Gastroesophageal sphincter (tissue), 4 donors: ENCODE results near the gene MPP7. TPM values are rescaled to one million over a fixed set of nuclear protein-coding genes. Genes with fewer than 3 reads are reported as not detected.

Experiments used
- ATAC-seq: fragments of 150-250 bp; one replicate; pipeline ENCODE4 v1.9.1; 2016; ENCODE audit warnings: mild to moderate bottlenecking, moderate library complexity
- H3K27ac ChIP-seq, 4 donors: fragments of 200-600 bp; sonication (generic) in 3 of 4; 1 replicate in 3 of 4; 2 replicates in 1 of 4; pipeline ENCODE4 v1.5.1; 2016 to 2019
- H3K27me3 ChIP-seq: fragments of 200-600 bp; sonication (generic); one replicate; pipeline ENCODE4 v1.5.1; 2019
- H3K36me3 ChIP-seq, 2 donors: fragments of 200-600 bp; sonication (generic); one replicate each; pipeline ENCODE4 v1.5.1; 2019; ENCODE audit warnings: control low read depth in 1 of 2
- H3K4me1 ChIP-seq, 3 donors: fragments of 200-600 bp; sonication (generic); 1 replicate in 2 of 3; 2 replicates in 1 of 3; pipeline ENCODE4 v1.5.1; 2016 to 2019; ENCODE audit warnings: control low read depth in 2 of 3
- H3K4me3 ChIP-seq, 2 donors: fragments of 200-600 bp; sonication (generic); one replicate each; pipeline ENCODE4 v1.5.1; 2019; ENCODE audit warnings: mild to moderate bottlenecking in 1 of 2, moderate library complexity in 1 of 2
- H3K9me3 ChIP-seq, 3 donors: fragments of 200-600 bp; sonication (generic); one replicate each; pipeline ENCODE4 v1.5.1; 2017 to 2019; ENCODE audit warnings: control low read depth in 2 of 3
- EP300 ChIP-seq: sonication (generic); formaldehyde crosslinking; IDR thresholded peaks from one replicate; pipeline ENCODE4 v1.6.1; 2017; ENCODE audit warnings: antibody characterized with exemption, mild to moderate bottlenecking
- POLR2A ChIP-seq, 2 donors: fragments of 450-650 bp; IDR thresholded peaks; one replicate each; pipeline ENCODE4 v1.6.1; 2017; ENCODE audit warnings: antibody characterized with exemption in 2 of 2, mild to moderate bottlenecking in 2 of 2, moderate library complexity in 1 of 2
- POLR2AphosphoS5 ChIP-seq: sonication (generic); formaldehyde crosslinking; IDR thresholded peaks from one replicate; pipeline ENCODE4 v1.6.1; 2017; ENCODE audit warnings: antibody characterized with exemption
- WGBS, 2 donors: methylation state at CpG; one replicate each; pipeline ENCODE4 v1.1.5; 2018; ENCODE audit warnings: low coverage in 1 of 2; 5-methylcytosine and 5-hydroxymethylcytosine counted together
- total RNA-seq, 4 donors: library from RNA; depleted of rRNA; stranded (reverse); fragments of >200 nt; gene quantifications; one replicate each; pipeline ENCODE4 v1.1.0, GENCODE V29; 2016
- TF ChIP-seq, protein P1 (sequence below), 4 experiments: fragments of 200-600 bp in 2 of 4; fragments of 450-650 bp in 2 of 4; sonication (generic) in 1 of 4; IDR thresholded peaks; one replicate each; pipeline ENCODE4 v1.5.1; 2017 to 2019; ENCODE audit warnings: antibody characterized with exemption in 4 of 4, mild to moderate bottlenecking in 2 of 4, moderate library complexity in 2 of 4

Gene MPP7
- total RNA-seq, 4 donors from 2014 or later: 22.9 to 72.1 (median 51.5) TPM

DNA sequence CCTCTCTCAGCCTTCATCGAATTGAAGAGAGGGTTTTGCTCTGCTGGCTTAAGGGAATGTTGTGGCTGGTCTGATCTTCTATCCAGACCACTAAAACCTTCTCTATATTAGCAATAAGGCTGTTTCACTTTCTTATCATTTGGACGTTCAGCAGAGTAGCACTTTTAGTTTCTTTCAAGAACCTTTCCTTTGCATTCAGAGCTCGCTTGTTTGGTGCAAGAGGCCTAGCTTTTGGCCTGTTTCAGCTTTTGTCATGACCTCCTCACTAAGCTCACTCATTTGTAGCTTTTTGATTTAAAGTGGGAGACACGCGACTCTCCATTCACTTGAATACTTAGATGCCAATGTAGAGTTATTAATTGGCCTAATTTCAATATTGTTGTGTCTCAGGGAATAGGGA is 3.9 kb downstream of the MPP7 start:
- TF ChIP-seq, protein P1, sequence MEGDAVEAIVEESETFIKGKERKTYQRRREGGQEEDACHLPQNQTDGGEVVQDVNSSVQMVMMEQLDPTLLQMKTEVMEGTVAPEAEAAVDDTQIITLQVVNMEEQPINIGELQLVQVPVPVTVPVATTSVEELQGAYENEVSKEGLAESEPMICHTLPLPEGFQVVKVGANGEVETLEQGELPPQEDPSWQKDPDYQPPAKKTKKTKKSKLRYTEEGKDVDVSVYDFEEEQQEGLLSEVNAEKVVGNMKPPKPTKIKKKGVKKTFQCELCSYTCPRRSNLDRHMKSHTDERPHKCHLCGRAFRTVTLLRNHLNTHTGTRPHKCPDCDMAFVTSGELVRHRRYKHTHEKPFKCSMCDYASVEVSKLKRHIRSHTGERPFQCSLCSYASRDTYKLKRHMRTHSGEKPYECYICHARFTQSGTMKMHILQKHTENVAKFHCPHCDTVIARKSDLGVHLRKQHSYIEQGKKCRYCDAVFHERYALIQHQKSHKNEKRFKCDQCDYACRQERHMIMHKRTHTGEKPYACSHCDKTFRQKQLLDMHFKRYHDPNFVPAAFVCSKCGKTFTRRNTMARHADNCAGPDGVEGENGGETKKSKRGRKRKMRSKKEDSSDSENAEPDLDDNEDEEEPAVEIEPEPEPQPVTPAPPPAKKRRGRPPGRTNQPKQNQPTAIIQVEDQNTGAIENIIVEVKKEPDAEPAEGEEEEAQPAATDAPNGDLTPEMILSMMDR (IDR thresholded peaks at IDR 0.05): no peak
- no peak for TF ChIP-seq POLR2A (IDR thresholded peaks at IDR 0.05)
- no peak for TF ChIP-seq EP300
- no peak for TF ChIP-seq POLR2AphosphoS5
- Histone ChIP-seq H3K27ac (peak overlapping the region in 3 of 4 donors; percentile 1 to 77 (median 16)), H3K27me3 (no peaks in the 10 kb centered on the region), H3K9me3 (no peaks in the 10 kb centered on the region), H3K4me1 (peaks cover 9 to 80% (median 10%) of the 10 kb centered on the region in 3 donors), H3K4me3 (no peak overlapping the region), H3K36me3 (no peaks in the 10 kb centered on the region)
- 69 to 79% methylated on average over 5 of the region's 5 CpGs for WGBS, 2 donors
- ATAC-seq: no peak

DNA sequence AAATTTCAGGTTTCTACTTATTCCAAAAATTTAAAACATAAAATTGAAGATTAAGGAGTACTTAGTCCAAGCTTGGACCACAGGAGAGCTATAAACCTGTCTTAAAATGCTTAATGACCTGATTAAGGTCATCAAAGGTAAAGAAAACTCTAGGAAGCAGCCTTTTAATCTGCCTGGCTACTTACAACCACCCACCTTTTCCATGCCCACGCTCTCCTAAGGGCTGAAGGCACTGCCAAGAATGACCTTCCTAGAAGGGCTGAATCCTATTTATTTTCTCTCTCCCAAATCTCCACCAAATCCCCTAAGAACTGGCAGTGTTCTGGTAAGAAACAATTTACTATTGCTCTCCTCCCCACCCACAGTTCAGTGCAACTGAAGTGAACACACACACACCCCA is 6.8 kb downstream of the MPP7 start:
- peak overlapping the region; percentile 72 to 86 (median 77) for H3K27ac ChIP-seq
- no peaks in the 10 kb centered on the region for H3K36me3 ChIP-seq
- WGBS, 2 donors: 20 to 42% methylated on average over 1 of the region's 1 CpG
- H3K4me1 ChIP-seq: peaks cover 9 to 89% (median 13%) of the 10 kb centered on the region in 3 donors
- ATAC-seq: no peak
- no peaks in the 10 kb centered on the region for H3K9me3 ChIP-seq
- H3K27me3 ChIP-seq: no peaks in the 10 kb centered on the region
- H3K4me3 ChIP-seq: no peak overlapping the region
- TF ChIP-seq POLR2A (IDR thresholded peaks at IDR 0.05) (no peak), EP300 (no peak), POLR2AphosphoS5 (no peak)
- TF ChIP-seq, protein P1 (IDR thresholded peaks at IDR 0.05): no peak

DNA sequence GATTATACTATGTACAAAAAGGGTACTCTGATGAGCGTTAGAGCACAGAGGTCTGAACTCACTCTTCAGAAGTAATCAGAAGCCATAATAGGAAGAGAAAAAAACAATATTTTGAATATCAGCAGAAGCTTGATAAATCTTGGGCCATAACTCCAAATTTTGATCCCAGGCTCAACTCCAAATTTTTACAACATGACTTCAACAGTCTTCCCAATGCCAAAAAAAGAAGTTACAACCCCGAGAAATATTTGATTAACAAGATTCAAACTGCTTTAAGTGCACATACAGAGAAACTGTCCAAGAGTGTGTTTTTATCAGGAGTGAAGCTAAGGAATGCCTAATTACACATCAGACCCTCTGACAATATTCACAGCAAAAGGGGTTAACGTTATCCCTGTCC is 7.5 kb downstream of the MPP7 start:
- no peaks in the 10 kb centered on the region for H3K27me3 ChIP-seq
- peak overlapping the region; percentile 72 to 86 (median 77) for H3K27ac ChIP-seq
- H3K36me3 ChIP-seq: no peaks in the 10 kb centered on the region
- 19 to 28% methylated on average over 3 of the region's 3 CpGs for WGBS, 2 donors
- peaks cover 9 to 90% (median 13%) of the 10 kb centered on the region in 3 donors for H3K4me1 ChIP-seq
- no peak for ATAC-seq
- peak overlapping the region in 1 of 2 donors; percentile 15 for H3K4me3 ChIP-seq
- H3K9me3 ChIP-seq: no peaks in the 10 kb centered on the region
- TF ChIP-seq POLR2AphosphoS5: no peak
- no peak for TF ChIP-seq POLR2A (IDR thresholded peaks at IDR 0.05)
- TF ChIP-seq EP300: no peak
- TF ChIP-seq, protein P1 (IDR thresholded peaks at IDR 0.05): no peak

DNA sequence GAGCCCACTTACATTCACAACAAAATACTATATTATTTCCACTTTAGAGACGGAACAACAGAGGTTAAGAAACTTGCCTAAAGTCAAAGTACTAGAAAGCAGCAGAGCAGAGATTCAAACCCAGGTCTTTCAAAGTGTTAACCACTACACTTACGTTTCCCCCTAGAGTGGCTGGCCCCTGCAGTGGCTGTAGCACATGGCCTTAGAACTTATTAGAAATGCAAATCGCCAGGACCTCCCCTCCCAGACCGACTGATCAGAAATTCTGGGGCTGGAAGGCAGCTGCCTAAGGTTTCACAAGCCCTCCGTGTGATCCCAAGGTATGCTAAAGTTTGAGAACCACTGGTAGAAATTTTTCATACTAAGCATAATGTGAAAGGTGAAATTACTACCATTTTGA is 8.1 kb downstream of the MPP7 start:
- Histone ChIP-seq H3K4me1 (peaks cover 9 to 86% (median 13%) of the 10 kb centered on the region in 3 donors), H3K27ac (peak overlapping the region; percentile 72 to 86 (median 77)), H3K4me3 (no peak overlapping the region), H3K36me3 (no peaks in the 10 kb centered on the region), H3K27me3 (no peaks in the 10 kb centered on the region), H3K9me3 (no peaks in the 10 kb centered on the region)
- TF ChIP-seq POLR2A (IDR thresholded peaks at IDR 0.05): no peak
- TF ChIP-seq, protein P1 (IDR thresholded peaks at IDR 0.05): no peak
- TF ChIP-seq EP300: no peak
- no peak for TF ChIP-seq POLR2AphosphoS5
- WGBS, 2 donors: 50 to 64% methylated on average over 2 to 5 of the region's 5 CpGs
- ATAC-seq: no peak

DNA sequence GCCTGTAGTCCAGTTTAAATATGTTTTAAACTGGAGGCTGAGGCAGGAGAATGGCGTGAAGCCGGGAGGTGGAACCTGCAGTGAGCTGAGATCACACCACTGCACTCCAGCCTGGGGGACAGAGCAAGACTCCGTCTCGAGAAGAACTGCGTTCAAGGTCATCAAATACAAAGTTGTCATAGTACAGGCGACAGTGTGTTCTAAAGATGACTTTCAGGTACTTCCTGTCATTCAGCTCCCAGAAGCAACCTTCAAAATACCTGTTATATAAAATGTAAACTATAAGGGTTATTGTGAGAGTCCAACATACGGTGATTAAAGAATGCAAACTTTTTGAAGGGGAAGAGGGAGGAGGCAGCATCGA is 8.7 kb downstream of the MPP7 start:
- ATAC-seq: no peak
- Histone ChIP-seq H3K27ac (peak overlapping the region in 3 of 4 donors; percentile 72 to 77 (median 77)), H3K4me1 (peaks cover 9 to 79% (median 13%) of the 10 kb centered on the region in 3 donors), H3K9me3 (no peaks in the 10 kb centered on the region), H3K4me3 (no peak overlapping the region), H3K36me3 (no peaks in the 10 kb centered on the region), H3K27me3 (no peaks in the 10 kb centered on the region)
- TF ChIP-seq, protein P1 (IDR thresholded peaks at IDR 0.05): no peak
- TF ChIP-seq EP300 (no peak), POLR2AphosphoS5 (no peak), POLR2A (IDR thresholded peaks at IDR 0.05) (no peak)
- 50 to 62% methylated on average over 2 to 8 of the region's 8 CpGs for WGBS, 2 donors
